GM18520 (cell line): ENCODE measurements around the gene TGM1.

Experiments
- ATAC-seq: cut with Tn5 transposase; IDR thresholded peaks from one replicate; pipeline ENCODE4 v1.9.1; 2021; ENCODE audit not compliant: unreplicated experiment

TGM1 gene

DNA sequence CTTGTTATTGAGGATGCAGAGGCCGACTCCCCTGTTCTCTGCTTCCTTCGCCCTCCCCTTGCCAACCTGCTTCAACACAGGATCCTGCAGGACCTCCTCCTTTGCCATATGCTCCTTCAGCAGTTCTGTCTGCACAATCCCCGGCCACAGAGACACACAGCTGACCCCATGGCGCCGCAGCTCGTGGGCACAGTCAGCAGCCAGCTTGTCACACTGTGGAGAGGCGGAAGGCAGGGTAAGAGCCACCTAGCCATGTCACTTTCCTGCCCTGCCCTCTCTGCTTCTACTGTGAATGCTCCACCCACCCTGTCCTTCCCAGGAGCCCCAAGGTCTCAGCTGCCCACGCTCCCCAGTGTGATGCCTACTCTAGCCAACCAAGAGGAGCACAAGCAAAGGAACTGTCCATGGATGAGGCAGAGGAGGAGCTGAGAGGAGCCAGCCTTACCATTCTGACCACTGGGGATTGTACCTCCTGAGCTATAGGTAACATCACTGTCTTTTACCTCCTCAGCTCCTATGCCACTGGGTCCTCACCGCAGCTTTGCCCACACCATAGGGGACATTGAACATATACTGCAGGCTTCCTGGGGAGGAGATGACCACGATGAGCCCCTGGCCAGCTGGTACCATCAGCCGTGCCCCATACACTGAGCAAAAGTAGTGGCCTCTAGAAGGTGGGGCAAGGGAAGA lies 29.3 kb upstream of the TGM1 start:
- no peak for ATAC-seq

DNA sequence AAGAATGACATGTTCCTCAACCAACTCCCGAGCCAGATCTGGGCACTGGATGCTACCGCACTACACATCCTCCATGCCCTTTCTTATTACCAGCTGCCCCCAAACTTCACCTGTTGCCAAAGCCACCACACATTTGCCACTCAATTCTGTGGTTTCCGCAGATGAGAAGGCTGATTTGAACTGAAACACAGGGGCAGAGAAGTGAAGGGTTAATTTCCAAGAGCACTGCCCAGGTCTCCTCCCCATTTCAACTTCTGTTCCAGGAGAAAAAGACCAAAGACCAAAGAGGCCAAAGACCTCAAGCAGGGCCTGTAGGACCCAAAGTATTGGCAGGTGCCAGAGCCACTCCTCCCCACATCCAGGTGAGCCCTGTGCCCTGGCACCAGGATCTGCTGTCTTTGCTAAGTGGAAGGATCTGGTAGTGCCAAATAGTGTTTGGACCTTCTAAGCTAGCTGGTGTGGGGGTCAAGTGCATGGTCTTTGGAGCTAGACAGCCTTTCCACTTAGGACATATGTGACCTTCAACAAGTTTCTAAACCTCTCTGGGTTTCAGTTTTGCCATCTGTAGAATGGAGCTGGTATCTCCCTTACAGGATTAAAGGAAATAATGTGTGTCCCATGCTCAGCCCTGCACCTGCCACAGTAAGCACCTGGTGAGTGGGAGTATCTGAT lies 28.6 kb upstream of the TGM1 start:
- ATAC-seq: no peak

DNA sequence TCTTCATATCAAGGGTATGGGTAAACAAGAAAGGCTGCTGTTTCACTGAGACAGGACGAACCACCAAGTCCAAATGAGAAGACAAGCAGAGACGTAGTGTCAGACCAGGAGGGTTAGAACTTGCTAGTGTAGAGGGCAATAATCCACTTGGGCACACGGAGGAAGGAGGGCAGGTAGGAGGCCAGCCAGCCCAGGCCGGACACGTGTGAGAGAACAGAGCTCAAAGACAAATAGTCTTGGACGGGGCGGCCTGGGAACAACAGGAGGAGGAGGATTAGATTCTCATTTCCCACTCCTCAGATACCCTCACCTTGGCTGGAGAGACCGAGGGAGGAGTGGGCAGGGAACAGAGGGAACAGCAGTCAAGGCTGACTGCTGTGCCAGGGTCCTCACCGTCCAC lies 27.8 kb upstream of the TGM1 start:
- ATAC-seq: no peak

DNA sequence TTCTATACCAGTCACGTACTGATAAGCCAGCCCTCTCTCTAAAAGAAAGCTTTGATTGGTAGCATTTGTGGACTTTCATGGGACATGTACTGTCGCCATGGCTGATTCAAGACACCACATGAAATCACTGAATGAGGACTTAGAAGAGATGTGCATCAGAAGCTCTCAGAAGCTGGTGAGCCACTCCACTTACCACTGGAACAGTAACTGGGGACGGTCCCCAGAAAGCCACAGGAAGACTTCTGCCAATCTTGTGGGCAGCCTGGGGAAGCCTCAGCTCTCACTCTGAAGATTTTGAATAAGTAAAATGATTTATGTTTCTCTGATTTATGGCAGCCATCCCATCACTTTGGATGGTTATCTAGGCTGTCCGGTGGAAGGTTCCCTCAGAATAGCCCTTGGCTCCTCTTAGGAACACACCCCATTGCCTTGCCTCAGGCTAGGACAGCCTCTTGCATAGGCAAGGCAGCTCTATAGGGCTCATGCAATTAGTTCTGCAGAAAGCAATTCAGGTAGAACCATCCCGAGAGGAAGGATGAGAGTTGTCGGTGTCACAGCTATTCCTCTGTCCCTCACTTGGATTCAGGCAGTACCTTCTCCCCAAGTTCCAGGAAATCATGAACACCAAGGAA lies 26.8 kb upstream of the TGM1 start:
- ATAC-seq: peak; percentile 82

DNA sequence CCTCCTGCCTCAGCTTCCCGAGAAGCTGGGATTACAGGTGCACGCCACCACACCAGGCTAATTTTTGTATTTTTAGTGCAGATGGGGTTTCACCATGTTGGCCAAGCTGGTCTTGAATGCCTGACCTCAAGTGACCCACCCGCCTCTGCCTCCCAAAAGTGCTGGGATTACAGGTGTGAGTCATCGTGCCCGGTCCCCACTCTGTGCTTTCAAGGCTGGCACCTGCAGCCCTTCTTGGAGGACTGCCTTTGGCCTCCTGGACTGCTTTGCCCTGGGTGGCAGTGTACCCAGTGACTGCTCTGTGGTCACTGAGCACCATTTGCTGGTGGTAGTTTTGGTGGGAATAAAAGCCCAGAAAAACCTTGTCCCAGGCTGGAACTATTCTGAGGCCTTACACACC lies 24.0 kb upstream of the TGM1 start:
- no peak for ATAC-seq

DNA sequence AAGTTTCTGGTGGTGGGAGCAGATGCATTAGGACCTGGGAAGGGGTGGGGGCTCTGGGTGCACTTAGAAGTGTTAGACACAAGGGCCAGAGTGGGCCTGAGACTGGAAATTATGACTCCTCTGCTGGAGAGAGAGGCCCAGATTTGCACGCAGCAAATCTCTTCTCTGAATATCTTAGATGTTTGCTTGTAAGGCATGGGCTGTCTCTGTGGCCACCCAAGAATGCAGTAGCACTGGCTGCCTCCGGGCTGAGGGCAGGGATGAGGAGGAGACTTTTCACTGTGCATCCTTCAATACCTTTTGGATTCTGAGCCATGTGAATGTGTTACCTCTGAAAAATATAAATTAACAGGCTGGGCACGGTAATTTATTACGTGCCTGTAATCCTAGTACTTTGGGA lies 22.4 kb upstream of the TGM1 start:
- no peak for ATAC-seq

DNA sequence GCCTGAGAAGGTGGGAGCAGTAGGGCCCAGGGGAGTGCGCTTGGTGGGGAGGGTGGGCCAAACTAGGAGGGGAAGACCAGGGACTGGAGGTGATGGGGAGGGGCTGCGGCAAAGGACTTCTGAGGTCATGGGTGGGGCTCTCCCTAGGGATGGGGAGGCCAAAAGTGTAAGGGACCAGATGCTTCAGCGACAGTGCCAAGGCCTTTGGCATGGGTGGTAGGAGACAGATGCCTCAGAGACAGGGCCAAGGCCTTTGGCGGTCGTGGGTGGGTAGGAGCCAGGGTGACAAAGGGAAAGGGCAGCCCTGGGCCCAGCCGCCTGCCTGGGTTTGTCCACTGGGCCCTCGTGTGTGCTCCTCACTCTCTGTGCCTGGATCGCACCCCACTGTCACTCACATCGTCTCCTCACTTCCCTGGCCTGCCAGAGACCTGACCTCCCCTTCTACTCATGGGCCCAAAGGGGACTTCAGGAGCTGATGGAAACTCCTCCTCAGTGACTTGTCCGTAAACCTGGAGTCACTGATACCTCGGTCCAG lies 21.6 kb upstream of the TGM1 start:
- ATAC-seq: no peak

DNA sequence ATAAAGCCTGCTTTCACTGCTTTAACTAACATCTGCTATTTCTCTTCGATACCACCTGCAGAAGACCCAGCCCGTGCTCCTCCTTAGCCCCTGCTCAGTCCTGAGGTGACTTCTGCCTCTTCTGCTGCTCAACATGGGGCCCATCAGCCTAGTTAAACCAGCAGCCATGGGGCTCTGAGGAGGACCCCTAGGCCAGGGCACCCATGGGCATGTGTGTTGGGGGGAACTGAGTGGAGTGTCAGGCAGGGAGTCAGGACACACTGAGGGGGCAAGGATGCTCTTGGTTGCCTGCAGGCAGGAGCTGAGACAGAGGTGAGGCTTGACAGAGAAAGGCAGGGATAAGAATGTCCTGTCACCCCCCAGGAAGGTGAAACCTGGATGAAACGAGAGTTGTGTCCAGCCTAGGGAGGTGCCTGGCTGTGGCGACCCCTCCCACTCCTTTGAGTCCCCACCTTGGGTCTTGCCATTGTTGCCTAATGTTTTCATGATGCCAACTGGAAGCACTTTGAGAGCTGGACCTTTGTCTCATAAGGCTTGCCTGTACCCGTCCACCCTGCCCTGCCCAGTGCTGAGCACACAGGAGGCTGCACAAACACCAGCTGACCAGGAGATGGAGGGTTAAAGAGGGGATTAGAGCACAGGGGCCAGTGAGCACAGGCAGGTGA lies 21.0 kb upstream of the TGM1 start:
- no peak for ATAC-seq

DNA sequence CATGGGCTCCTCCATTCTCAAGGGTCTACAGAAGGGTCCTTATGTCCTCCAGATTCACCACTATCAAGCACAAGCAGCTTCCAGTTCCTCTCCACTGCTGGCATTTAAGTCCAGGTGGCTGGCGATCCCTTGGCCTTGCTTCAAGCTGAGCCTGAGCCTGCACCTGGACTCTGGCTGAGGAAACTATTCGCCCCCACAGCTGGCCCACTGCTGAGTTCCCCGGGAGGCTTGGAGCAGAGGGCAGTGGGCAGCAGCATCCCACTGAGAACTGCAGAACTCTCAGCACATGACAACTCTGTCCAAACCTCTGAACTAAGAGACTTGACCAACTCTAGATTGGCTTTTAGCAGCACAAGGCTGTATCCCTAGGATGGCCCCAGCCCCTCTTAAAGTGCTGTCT lies 19.8 kb upstream of the TGM1 start:
- no peak for ATAC-seq

DNA sequence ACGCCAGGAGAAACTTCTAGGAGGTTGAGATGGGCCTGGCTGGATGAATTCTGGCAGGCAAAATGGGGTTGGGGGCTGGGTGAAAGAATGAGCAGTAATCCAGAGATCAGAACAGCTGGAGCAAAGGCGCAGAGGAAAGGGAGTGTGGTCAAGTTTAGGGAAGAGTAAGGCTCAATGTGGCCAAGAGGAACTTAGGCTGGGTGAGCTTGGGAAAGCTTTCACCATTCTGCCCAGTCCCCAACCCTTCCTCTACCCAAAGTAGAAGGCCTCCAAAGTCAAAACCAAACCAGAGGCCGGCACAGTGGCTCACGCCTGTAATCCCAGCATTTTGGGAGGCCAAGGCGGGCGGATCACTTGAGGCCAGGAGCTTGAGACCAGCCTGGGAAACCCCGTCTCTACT lies 18.7 kb upstream of the TGM1 start:
- ATAC-seq: no peak

DNA sequence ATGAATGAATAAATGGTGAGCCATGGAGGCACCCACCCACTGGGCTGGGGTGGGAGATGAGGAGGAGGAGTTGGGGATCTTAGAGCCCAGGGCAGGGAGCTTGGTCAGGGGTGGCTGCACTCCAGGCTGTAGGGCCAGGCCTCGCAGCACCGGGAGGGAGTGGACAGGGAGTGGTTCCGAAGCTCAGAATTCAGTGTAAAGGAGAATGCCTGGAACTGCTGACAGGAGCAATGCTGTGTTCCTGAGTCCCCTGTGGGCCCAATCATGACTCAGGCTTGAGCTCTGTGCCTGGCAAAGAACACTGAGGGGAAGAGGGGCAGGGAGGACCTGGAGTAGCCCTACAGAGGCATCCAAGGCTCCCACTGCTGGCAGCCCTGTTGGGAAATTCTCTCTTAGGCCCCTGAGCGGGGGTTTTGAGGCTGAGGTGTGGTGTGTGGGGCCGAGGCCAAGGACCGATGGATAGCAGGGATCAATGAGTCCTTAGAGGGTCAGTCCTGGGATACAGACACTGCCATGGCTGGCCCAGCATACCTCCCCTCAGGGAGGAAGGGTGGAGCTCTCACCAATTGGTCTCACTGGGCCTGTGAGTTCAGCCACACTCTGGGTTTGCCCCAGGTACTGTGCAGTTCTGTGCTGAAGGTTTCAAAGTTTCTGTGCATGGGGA lies 18.0 kb upstream of the TGM1 start:
- ATAC-seq: no peak

DNA sequence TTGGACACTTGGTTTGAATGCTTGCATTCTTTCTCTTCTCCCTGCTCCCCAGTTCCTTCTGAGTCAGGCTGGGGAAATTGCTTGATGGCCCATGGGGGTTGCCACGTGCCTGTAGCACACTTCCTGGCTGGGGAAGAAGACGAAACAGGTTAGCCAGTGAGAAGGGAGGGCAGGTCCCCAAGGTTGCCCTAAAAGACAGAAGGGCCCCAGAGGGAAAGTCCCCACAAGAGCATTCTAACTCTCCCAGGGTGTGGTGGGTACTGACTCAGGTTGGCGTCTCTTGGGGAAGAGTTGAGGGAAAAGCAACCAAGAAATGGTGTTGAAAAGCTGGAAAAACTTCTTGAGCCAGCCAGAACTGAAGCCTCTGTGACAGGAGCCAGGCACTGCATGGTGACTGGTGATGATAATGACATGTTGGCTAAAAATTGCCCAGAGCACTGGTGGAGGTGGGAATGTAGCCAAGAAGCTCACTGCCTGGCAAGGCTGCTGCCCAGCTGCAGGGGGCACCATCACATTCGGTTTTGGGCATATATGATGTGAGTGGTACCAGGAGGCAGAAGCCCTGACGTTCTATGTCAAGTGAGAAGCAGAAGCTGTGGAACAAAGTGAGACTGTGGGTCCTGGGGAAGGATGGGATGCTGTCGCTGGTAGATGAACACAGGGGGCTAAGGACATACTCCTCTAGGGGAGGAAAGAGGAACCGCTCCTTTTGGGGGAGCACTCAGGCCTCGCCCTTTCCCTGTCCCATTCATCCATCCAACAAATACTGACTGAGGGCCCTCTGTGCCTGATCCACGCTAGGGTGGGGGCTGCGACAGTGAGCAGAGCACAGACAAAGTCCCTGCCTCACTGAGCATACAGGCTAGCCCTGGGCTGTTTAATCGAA lies 16.6 kb upstream of the TGM1 start:
- ATAC-seq: peak; percentile 47

DNA sequence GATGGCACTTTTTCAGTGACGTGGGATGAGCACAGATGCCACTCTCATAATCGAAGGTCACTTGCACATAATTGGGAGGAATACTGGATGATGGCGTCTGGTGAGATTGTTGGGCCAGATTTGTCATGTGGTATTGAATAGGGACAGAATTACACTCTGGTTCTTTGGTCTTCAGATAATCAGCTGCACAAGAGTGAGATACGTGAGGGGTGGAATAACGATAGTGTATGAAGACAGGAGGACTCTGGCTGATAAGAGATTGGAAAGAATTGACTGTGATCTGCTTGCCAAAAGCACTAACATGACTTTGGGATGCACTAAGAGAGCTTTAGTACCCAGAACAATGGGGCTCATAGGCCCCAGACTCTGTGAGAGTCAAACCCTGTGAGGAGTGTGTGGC lies 15.4 kb upstream of the TGM1 start:
- ATAC-seq: no peak

DNA sequence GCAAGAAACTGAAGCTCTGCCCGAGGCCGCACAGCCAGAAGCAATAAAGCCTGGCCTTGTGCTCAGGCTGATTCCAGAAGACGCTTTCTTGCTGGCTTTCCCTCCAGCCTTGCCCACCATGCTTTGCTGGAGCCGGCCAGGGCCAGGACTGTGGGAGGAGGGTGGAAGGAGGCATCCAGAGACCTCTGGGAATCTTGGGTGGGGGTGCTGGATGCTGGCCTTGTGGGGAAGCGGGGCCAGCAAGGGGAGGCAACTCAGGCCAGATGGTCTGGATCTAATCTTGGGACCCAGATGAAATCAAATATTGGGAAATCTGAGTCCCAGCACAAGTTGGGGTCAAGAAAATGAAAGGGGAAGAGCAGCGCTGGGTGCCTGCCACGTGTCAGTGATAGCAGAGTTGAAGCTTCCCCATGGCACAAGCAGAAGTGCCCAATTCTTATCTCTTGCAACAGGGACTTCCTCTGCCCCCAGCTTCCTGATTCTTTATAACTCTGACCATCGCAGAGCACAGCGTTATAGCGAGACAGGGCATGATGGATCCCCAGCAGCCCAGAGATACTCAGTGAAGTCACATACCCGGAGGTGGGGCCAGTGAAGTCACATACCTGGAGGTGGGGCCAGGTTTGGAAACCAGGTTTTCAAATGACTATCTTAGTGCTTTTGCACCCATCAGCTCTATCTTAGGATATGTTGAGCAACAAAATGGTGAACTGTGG lies 14.8 kb upstream of the TGM1 start:
- no peak for ATAC-seq

DNA sequence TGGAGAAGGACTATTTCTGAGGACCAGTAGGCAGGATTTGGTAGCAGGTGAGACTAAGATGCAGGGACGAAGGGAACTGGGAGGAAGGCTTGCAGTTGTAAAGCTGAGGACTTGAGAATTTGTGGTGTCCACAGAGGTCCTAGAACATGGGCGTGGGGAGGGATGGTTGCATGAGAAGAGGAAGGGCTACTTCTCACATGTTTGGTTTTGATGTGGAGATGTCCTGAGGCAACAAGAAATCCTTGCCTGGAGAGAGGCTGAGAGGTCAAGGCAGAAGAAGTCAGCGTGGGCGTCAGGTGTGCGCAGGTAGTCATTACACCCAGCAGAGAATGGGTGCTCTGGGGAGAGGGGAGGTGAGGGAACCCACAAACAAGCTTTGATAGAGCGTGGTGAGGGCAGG lies 14.1 kb upstream of the TGM1 start:
- ATAC-seq: no peak

DNA sequence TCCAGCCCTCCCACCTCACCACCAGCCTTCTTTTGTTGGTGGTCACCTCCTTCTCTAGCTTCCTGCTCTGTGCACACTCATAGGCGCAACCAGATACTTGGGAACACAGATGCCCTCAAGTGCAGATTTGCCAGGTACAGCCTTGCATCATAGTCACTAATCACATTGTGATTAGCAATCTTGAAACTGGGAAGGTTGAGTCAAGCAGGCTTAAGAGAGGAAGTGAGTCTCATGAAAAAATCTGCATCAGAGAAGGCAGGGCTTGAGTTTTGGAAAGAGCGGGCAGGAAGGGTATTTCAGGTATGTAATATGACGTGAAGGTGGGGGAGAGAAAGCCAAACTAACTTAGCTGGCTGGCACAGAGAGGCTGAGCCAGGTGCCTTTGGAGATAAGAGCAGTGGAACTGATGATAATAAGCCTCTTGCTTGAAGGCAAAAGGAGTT lies 11.1 kb upstream of the TGM1 start:
- ATAC-seq: peak; percentile 39

DNA sequence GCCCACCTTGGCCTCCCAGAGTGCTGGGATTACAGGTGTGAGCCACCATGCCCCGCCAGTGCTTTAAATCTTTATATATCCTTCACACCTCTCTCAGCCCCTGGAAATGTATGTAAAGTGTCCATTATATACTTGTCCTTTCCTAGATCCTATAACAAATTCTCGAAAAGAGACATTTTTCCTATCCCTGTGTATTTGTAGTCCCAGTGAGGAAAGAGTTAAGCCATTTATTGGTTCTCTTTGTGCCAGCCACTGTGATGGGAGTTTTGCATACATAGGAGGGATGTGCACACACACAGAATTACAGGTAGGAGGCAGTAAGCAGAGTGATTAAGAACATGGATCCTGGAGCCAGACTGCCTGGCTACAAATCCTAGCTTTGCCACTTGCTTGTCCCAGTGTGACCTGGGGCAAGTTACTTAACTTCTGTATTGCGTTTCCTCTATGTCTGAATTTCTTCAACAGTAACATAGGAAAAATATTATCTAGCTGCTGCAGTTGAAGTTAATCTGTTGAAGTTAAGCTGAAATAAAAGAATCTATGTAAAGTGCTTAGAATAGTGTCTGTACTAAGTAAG lies 10.5 kb upstream of the TGM1 start:
- ATAC-seq: no peak

DNA sequence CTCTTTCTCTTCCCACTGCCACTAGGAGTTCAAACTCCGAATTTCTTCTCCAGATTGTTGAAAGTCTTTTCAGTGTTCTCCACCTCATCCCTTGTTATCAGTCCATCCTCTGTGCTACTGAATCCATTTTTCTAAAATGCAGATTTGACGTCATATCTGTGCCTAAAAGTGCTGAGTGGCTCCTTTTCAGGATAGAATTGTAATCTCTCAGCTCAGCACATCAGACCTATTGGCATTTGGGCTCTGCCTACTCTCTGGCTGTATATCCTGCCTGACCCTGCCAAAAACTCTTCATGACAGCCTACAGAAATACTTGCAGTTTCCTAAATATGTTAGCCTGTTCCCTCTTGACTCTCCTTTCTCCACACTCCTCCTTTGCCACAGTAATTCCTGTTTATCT lies 9.5 kb upstream of the TGM1 start:
- ATAC-seq: no peak

DNA sequence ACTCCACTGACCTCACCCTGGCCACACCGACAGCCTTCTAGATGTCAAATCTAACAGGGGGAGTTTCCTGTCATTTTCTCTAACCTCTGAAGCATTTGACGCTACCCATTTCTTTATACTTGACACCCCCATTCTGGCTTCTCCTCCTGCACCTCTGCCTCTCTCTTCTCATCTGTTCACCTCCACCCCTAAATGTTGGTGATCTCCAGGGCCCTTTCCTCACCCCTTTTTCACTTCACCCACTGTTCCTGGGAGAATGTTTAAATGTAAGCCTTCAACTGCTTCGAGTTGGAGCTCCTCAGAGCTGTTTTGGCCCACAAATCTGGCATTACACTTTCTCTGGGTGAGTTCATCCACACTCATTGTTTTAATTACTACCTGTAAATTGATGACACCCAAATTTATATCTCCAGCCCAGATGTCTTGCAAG lies 8.9 kb upstream of the TGM1 start:
- ATAC-seq: no peak
